Naive thymus-derived CD4-positive, alpha-beta T cell (primary cell): ENCODE data around the gene ZAP70. TPM values are rescaled to one million over a fixed set of nuclear protein-coding genes. Genes with fewer than 3 reads are reported as not detected.

Source experiments
- ATAC-seq: fragments of 150-1000 bp; cut with Tn5 transposase; 2 replicates; pipeline ENCODE4 v1.10.0; 2021; ENCODE audit warnings: mild to moderate bottlenecking, moderate library complexity
- CTCF ChIA-PET: fragments of 350-600 bp; sonication (Branson Sonifier 250); formaldehyde crosslinking; loops from one replicate; lab custom pipeline; 2021; ENCODE audit warnings: antibody characterized with exemption; lab: Charles Lee
- POLR2A ChIA-PET: fragments of 350-600 bp; sonication (Branson Sonifier 250); formaldehyde crosslinking; loops from one replicate; lab custom pipeline; 2021; ENCODE audit warnings: antibody characterized with exemption, inconsistent platforms; lab: Charles Lee
- DNase-seq, 9 donors: peaks; one replicate each; pipeline versions ENCODE4 v3.0.0 to v3.0.0-alpha.2; 2020 to 2022; ENCODE audit warnings: mixed read lengths in 1 of 9
- H3K27ac ChIP-seq: one replicate; pipeline ENCODE4 v1.7.0; 2013; ENCODE audit warnings: mild to moderate bottlenecking, low read depth, low read length, moderate library complexity
- H3K27me3 ChIP-seq, 2 donors: one replicate each; pipeline ENCODE4 v1.7.0; 2013; ENCODE audit warnings: low read length in 2 of 2, mild to moderate bottlenecking in 2 of 2, moderate library complexity in 2 of 2; ENCODE audit not compliant: control insufficient read depth in 2 of 2, insufficient read depth in 2 of 2
- H3K36me3 ChIP-seq, 3 experiments: 1 replicate in 2 of 3; 2 replicates in 1 of 3; pipeline ENCODE4 v1.7.0; 2013; ENCODE audit warnings: low read length in 3 of 3, mild to moderate bottlenecking in 3 of 3, moderate library complexity in 1 of 3; ENCODE audit not compliant: insufficient read depth in 3 of 3, control insufficient read depth in 2 of 3
- H3K4me1 ChIP-seq, 2 donors: one replicate each; pipeline ENCODE4 v1.7.0; 2013; ENCODE audit warnings: low read length in 2 of 2, mild to moderate bottlenecking in 2 of 2, moderate library complexity in 1 of 2; ENCODE audit not compliant: control insufficient read depth in 2 of 2, insufficient read depth in 2 of 2
- H3K4me3 ChIP-seq: 2 replicates; pipeline ENCODE4 v1.7.0; 2013; ENCODE audit warnings: mild to moderate bottlenecking, low read length
- H3K9me3 ChIP-seq, 3 experiments: 1 replicate in 2 of 3; 2 replicates in 1 of 3; pipeline ENCODE4 v1.7.0; 2013; ENCODE audit warnings: low read length in 3 of 3; ENCODE audit not compliant: control insufficient read depth in 2 of 3
- H3K27ac Mint-ChIP-seq, 9 donors: one replicate each; pipeline ENCODE4 v1.8.0; 2020 to 2022; ENCODE audit warnings: mixed read lengths in 9 of 9, mild to moderate bottlenecking in 8 of 9, moderate library complexity in 5 of 9, inconsistent platforms in 2 of 9
- H3K27me3 Mint-ChIP-seq, 5 donors: one replicate each; pipeline ENCODE4 v1.8.0; 2021 to 2022; ENCODE audit warnings: mixed read lengths in 5 of 5, mild to moderate bottlenecking in 1 of 5
- H3K36me3 Mint-ChIP-seq, 5 donors: one replicate each; pipeline ENCODE4 v1.8.0; 2020 to 2022; ENCODE audit warnings: mixed read lengths in 5 of 5, mild to moderate bottlenecking in 3 of 5, inconsistent platforms in 1 of 5
- H3K4me1 Mint-ChIP-seq, 7 donors: one replicate each; pipeline ENCODE4 v1.8.0; 2020 to 2022; ENCODE audit warnings: mixed read lengths in 7 of 7, mild to moderate bottlenecking in 3 of 7, inconsistent platforms in 1 of 7
- H3K4me3 Mint-ChIP-seq, 10 donors: one replicate each; pipeline ENCODE4 v1.8.0; 2020 to 2022; ENCODE audit warnings: mild to moderate bottlenecking in 10 of 10, mixed read lengths in 10 of 10, moderate library complexity in 6 of 10, inconsistent platforms in 2 of 10
- H3K9me3 Mint-ChIP-seq, 11 donors: one replicate each; pipeline ENCODE4 v1.8.0; 2020 to 2022; ENCODE audit warnings: mixed read lengths in 11 of 11, mild to moderate bottlenecking in 4 of 11, inconsistent platforms in 1 of 11, moderate library complexity in 1 of 11
- intact Hi-C, 2 donors: fragments of 100-400 bp; cut with micrococcal nuclease; formaldehyde crosslinking; loops; one replicate each; pipeline ENCODE4 v1.15.1; 2023
- polyA plus RNA-seq, 2 donors: library from polyadenylated mRNA; unstranded; fragments of 300-500 nt; fragmentation: Illumina TruSeq; gene quantifications; one replicate each; pipeline ENCODE4 v1.2.3, GENCODE V29; 2021
- total RNA-seq, 6 experiments: library from RNA in 5 of 6; stranded (reverse) in 5 of 6; gene quantifications; 1 replicate in 5 of 6; 2 replicates in 1 of 6; pipeline ENCODE4 v1.2.3 and lab custom pipeline; 2021 to 2026

Gene ZAP70
- total and polyA plus RNA-seq, 7 experiments from 2014 or later: 105 to 432 (median 358) TPM

- ATAC-seq (no peak), DNase-seq (peak in 2 of 9 donors; percentile 15 to 45)
- Mint-ChIP-seq H3K4me3 (peak overlapping the region in 9 of 10 donors; percentile 44 to 74 (median 69)), H3K27ac (peak overlapping the region; percentile 36 to 90 (median 81)), H3K36me3 (peaks cover 0 to 47% (median 23%) of the 10 kb centered on the region in 5 donors), H3K4me1 (peaks cover 16 to 55% (median 35%) of the 10 kb centered on the region in 7 donors), H3K27me3 (no peaks in the 10 kb centered on the region), H3K9me3 (no peaks in the 10 kb centered on the region)
- Histone ChIP-seq H3K9me3 (no peaks in the 10 kb centered on the region), H3K27ac (peak overlapping the region; percentile 14), H3K36me3 (peaks cover 0 to 79% (median 8%) of the 10 kb centered on the region in 3 experiments), H3K4me1 (peaks cover 12 to 23% of the 10 kb centered on the region in 2 donors), H3K4me3 (no peak overlapping the region), H3K27me3 (no peaks in the 10 kb centered on the region)
- CTCF ChIA-PET: no interaction called here
- intact Hi-C loops: loop anchor here in 1 of 2 donors (2.0 kb wide), 1 partner anchor 17 kb away; no protein-coding TSS in a partner anchor
- POLR2A ChIA-PET: interaction anchor here (1.0 to 1.6 kb wide), 3 partner anchors 41 to 47 kb away, joined by 4 to 6 read pairs (median 5); partner anchors contain the start of gene ZAP70
These were observed 46.5 kb downstream of the ZAP70 start for GRCh38 chr2:97759727-97760407.

GRCh38 chr2:97760480-97761049 is 47.2 kb downstream of the ZAP70 start:
- peaks cover 12 to 23% of the 10 kb centered on the region in 2 donors for H3K4me1 ChIP-seq
- no peaks in the 10 kb centered on the region for H3K27me3 ChIP-seq
- H3K36me3 ChIP-seq: peaks cover 0 to 85% (median 8%) of the 10 kb centered on the region in 3 experiments
- H3K27me3 Mint-ChIP-seq: no peaks in the 10 kb centered on the region
- H3K27ac Mint-ChIP-seq: peak overlapping the region; percentile 63 to 90 (median 88)
- DNase-seq (no peak), ATAC-seq (no peak)
- peaks cover 4 to 53% (median 26%) of the 10 kb centered on the region in 5 donors for H3K36me3 Mint-ChIP-seq
- H3K9me3 ChIP-seq: no peaks in the 10 kb centered on the region
- ChIA-PET POLR2A (no interaction called here), CTCF (no interaction called here)
- no peaks in the 10 kb centered on the region for H3K9me3 Mint-ChIP-seq
- H3K27ac ChIP-seq: peak overlapping the region; percentile 56
- peaks cover 16 to 55% (median 35%) of the 10 kb centered on the region in 7 donors for H3K4me1 Mint-ChIP-seq
- intact Hi-C loops: loop anchor here in 1 of 2 donors (2.0 kb wide), 1 partner anchor 18 kb away; no protein-coding TSS in a partner anchor
- peak overlapping the region; percentile 10 for H3K4me3 ChIP-seq
- peak overlapping the region; percentile 29 to 74 (median 70) for H3K4me3 Mint-ChIP-seq

GRCh38 chr2:97761192-97761591 is 47.8 kb downstream of the ZAP70 start:
- H3K4me1 Mint-ChIP-seq: peaks cover 16 to 55% (median 35%) of the 10 kb centered on the region in 7 donors
- peak overlapping the region; percentile 2 to 74 (median 70) for H3K4me3 Mint-ChIP-seq
- CTCF ChIA-PET: no interaction called here
- H3K27me3 Mint-ChIP-seq: no peaks in the 10 kb centered on the region
- Histone ChIP-seq H3K36me3 (peaks cover 5 to 91% (median 8%) of the 10 kb centered on the region in 3 experiments), H3K9me3 (no peaks in the 10 kb centered on the region), H3K27ac (peak overlapping the region; percentile 56), H3K4me1 (peaks cover 12 to 23% of the 10 kb centered on the region in 2 donors), H3K27me3 (no peaks in the 10 kb centered on the region), H3K4me3 (peak overlapping the region; percentile 10)
- peak overlapping the region; percentile 63 to 90 (median 88) for H3K27ac Mint-ChIP-seq
- POLR2A ChIA-PET: no interaction called here
- intact Hi-C loops: loop anchor here in 1 of 2 donors (2.0 kb wide), 1 partner anchor 18 kb away; no protein-coding TSS in a partner anchor
- H3K36me3 Mint-ChIP-seq: peaks cover 5 to 57% (median 24%) of the 10 kb centered on the region in 5 donors
- H3K9me3 Mint-ChIP-seq: no peaks in the 10 kb centered on the region
- ATAC-seq (peak; percentile 72), DNase-seq (peak in 8 of 9 donors; percentile 18 to 61 (median 41))

- intact Hi-C loops: no loop called here
- POLR2A ChIA-PET: interaction anchor here (1.0 kb wide), 1 partner anchor 44 kb away, joined by 3 read pairs; no protein-coding TSS in a partner anchor
- no peaks in the 10 kb centered on the region for H3K9me3 Mint-ChIP-seq
- Histone ChIP-seq H3K4me3 (no peak overlapping the region), H3K4me1 (peaks cover 12 to 23% of the 10 kb centered on the region in 2 donors), H3K9me3 (no peaks in the 10 kb centered on the region), H3K27ac (no peak overlapping the region), H3K27me3 (no peaks in the 10 kb centered on the region), H3K36me3 (peaks cover 5 to 81% (median 6%) of the 10 kb centered on the region in 3 experiments)
- peaks cover 5 to 47% (median 17%) of the 10 kb centered on the region in 5 donors for H3K36me3 Mint-ChIP-seq
- CTCF ChIA-PET: interaction anchor here (0.6 kb wide), 1 partner anchor 116 kb away, joined by 3 read pairs; no protein-coding TSS in a partner anchor
- ATAC-seq (no peak), DNase-seq (no peak)
- peaks cover 16 to 54% (median 36%) of the 10 kb centered on the region in 7 donors for H3K4me1 Mint-ChIP-seq
- H3K27ac Mint-ChIP-seq: peak overlapping the region in 8 of 9 donors; percentile 22 to 78 (median 52)
- no peaks in the 10 kb centered on the region for H3K27me3 Mint-ChIP-seq
- H3K4me3 Mint-ChIP-seq: peak overlapping the region in 2 of 10 donors; percentile 11 to 34
These were observed 49.9 kb downstream of the ZAP70 start for GRCh38 chr2:97763176-97763845.

- H3K4me1 Mint-ChIP-seq: peaks cover 16 to 46% (median 30%) of the 10 kb centered on the region in 7 donors
- H3K4me3 Mint-ChIP-seq: no peak overlapping the region
- peak overlapping the region in 3 of 9 donors; percentile 38 to 85 (median 47) for H3K27ac Mint-ChIP-seq
- no peaks in the 10 kb centered on the region for H3K27me3 Mint-ChIP-seq
- ChIA-PET POLR2A (no interaction called here), CTCF (no interaction called here)
- intact Hi-C loops: no loop called here
- no peaks in the 10 kb centered on the region for H3K27me3 ChIP-seq
- H3K9me3 ChIP-seq: no peaks in the 10 kb centered on the region
- H3K36me3 ChIP-seq: peaks cover 5 to 68% (median 6%) of the 10 kb centered on the region in 3 experiments
- H3K9me3 Mint-ChIP-seq: no peaks in the 10 kb centered on the region
- DNase-seq (no peak), ATAC-seq (no peak)
- peaks cover 12 to 16% of the 10 kb centered on the region in 2 donors for H3K4me1 ChIP-seq
- no peak overlapping the region for H3K4me3 ChIP-seq
- H3K36me3 Mint-ChIP-seq: peaks cover 5 to 36% (median 15%) of the 10 kb centered on the region in 5 donors
- H3K27ac ChIP-seq: no peak overlapping the region
These were observed 51.3 kb downstream of the ZAP70 start for GRCh38 chr2:97764559-97765263.
